Fibroblast of skin of scalp (primary cell): ENCODE data around the gene HEXIM1.
A peak's percentile ranks its signal among the peaks of the same experiment; 100 is the strongest.
"Not testable (repeated sequence)": the region's sequence is repeated elsewhere in the genome, so short reads cannot be mapped to it uniquely, and the experiment has no call there.

Experiments
- DNase-seq: peaks from one replicate; pipeline ENCODE4 v3.0.0-alpha.2; 2013

Gene HEXIM1

DNA sequence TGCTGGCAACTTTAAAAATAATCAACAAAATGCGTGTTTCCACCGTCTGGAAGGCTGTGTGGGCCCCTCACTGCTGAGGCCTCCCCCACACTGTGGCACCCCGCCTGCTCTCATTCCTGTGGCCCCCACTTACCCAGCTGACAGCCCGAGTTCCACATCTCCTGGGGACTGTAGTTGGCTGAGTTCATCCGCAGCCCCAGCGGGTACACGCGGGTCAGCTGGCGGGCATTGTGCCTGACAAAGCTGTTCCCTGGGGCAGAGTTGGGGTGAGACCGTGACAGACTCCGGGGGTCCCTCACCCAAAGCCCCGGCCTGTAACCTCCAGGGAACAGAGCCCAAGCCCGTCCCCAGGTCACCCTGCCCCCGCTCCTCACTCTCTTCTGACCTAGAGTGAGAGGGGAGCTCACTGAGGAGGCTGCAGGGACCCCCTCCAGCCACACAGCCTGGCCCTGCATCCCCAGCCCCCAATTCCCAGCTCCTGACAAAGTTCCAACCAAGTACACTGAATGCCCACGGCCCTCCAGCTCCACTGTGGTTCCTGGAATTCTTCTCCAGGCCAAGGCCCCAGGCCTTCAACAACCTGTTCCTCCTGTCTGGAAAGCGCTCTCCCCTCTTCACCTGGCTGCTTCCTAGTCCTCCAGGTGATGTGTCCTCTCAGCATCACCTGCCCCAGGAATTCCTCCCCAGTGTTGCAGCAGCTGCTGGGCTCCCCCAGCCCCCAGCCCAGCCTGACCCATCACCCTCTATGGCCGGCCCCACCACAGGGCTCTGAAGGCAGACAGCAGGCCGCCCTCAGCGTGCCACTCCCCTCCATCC is 34.0 kb upstream of the HEXIM1 start:
- no peak for DNase-seq

GRCh38 chr17:45115015-45115625 is 33.2 kb upstream of the HEXIM1 start:
- DNase-seq: no peak

GRCh38 chr17:45115871-45116270 is 32.4 kb upstream of the HEXIM1 start:
- DNase-seq: peak; percentile 58

GRCh38 chr17:45116434-45117016 is 31.8 kb upstream of the HEXIM1 start:
- no peak for DNase-seq

- DNase-seq: no peak
Observed at GRCh38 chr17:45117334-45117733, 30.9 kb upstream of the HEXIM1 start.

- no peak for DNase-seq
Observed at GRCh38 chr17:45117848-45118646, 30.2 kb upstream of the HEXIM1 start.

- no peak for DNase-seq
Observed at GRCh38 chr17:45118691-45119090, 29.6 kb upstream of the HEXIM1 start.

DNA sequence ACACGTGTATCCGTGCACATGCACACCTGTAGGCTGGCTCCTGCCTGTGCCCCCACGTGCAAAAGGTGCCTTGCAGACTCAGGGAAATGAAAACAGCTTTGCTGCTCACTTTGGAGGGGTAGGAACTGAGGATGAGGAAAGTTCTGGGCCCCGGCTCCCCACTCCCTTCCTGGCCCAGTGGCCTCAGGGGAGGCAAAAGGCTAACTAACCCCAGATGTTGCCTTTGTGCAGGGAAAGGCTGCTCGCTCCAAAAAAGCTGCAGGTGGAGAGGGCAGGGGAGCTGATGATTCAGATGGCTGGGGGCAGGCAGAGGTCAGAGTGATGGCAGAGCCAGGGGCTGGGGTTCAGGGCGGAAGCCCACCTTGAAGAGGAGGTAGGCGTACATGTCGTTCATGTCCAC is 28.3 kb upstream of the HEXIM1 start:
- DNase-seq: no peak

DNA sequence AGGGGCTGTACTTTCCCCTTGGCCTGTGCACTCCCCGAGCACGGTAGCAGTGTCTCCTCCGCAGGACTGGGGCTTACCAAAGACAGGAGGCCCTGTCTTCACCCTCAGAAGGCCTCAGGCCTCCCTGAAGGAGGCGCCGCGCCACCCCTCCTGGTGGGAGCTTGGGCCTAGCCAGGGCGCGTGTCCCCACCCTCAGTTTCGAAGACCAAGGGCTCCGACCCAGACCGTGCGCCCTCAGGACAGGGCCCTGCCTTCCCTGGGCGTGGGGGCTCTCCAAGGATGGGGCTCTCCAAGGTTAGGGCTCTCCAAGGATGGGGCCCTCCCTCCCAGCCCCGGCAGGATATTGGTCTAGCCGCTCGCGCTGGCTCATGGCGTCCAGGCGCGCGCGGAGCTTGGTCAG is 27.7 kb upstream of the HEXIM1 start:
- no peak for DNase-seq

GRCh38 chr17:45121055-45121454 is 27.2 kb upstream of the HEXIM1 start:
- no peak for DNase-seq

DNA sequence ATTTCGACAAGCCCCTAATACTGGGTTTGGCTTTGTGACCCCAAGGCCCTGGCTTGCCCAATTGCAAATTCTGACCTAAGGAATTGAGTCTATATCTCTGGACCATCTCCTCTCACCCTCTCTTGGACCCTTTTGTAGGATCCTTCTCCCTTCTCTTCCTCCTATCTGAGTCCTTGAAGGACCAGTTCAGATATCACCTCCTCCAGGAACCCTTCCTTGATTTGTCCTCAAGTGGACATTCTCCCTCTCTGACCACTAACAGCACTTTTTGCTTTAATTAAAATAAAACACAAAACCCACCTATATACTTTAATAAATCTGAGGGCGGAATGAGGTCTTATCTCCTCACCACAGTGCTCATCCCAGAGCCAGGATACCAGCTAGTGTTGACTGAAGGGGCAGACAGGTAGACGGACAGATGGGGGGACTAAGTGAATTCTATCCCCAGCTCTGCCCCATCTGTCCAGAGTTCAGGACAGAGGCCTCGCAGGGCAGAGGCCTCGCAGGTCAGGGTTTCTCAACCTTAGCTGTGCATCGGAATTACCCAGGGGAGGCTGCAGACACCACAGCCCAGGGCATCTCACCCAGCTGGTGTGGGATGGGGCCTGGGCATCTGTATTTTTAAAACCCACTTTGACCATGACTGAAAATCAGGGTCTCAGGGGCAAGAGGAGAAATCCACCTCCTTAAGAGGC is 25.1 kb upstream of the HEXIM1 start:
- DNase-seq: no peak

DNA sequence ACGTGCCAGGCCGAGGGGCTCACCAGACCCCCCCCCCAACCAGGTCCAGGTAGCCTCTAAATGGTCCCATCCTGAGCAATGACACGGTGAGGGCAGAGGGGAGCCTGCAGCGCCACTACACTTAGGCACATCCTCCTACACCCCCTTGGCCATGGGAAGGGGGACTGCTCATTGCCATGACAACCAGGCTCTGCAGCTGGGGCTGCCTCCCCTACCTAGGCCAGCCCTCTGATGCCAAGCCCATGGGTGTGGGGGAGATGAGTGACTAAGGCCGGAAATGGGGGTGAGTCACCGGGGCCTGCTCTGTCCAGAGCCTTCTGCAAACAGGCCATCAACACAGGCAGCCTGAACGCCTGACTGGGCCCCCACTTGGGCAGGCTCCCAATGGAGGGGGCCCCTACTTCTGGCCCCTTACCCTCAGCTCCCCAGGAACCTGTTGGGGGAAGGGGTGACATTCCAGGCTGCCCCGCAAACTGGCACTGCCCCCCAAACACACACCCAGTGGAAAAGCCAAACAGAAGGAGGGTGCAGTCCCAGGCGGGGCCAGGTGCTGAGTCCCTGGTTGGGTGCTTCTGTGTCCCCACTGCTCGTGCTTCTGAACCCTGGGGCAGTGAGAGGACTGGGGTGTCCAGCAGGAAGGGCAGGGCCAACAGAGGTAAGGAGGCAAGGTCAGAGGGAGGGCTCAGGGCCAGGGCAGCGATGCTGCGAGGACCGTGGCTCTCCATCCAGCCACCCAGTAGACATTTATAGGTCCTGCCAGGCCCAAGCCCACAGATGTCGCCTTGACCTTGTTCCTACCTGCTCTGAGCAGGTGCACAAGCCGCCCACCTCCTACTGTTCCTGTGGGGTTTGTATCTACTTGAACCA is 24.1 kb upstream of the HEXIM1 start:
- peak; percentile 85 for DNase-seq

- not testable (repeated sequence) for DNase-seq
Observed at GRCh38 chr17:45124797-45125122, 23.5 kb upstream of the HEXIM1 start.

DNA sequence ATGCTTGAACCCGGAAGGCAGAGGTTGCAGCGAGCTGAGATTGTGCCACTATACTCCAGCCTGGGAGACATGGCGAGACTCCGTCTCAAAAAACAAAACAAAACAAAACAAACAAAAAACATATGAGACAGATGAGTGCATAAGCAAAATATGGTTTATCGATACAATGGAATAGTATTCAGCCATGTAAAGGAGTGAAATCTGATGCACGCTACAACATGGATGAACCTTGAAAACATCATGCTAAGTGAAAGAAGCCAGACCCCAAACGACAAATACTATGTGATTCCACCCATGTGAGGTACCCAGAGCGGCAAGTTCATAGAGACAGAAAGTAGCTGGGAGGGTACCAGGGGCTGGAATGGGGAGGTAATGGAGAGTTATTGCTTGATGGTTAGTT is 22.8 kb upstream of the HEXIM1 start:
- DNase-seq: no peak

DNA sequence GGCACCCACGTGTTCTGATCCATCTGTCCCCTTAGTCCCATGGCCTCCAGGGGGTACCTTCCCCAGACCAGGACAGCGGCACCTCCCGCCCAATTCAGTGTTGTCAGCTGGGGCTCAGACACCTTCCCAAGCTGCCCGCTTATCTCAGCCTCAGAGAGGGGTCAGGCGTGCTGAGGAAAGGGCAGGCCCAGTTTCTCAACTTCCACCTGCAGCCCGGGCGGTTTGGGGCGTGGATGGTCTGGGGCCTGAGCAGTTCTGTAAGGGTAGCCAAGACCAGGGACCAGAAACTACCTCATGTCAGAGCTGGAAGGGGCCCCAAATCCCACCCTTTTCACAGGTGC is 21.1 kb upstream of the HEXIM1 start:
- DNase-seq: no peak

DNA sequence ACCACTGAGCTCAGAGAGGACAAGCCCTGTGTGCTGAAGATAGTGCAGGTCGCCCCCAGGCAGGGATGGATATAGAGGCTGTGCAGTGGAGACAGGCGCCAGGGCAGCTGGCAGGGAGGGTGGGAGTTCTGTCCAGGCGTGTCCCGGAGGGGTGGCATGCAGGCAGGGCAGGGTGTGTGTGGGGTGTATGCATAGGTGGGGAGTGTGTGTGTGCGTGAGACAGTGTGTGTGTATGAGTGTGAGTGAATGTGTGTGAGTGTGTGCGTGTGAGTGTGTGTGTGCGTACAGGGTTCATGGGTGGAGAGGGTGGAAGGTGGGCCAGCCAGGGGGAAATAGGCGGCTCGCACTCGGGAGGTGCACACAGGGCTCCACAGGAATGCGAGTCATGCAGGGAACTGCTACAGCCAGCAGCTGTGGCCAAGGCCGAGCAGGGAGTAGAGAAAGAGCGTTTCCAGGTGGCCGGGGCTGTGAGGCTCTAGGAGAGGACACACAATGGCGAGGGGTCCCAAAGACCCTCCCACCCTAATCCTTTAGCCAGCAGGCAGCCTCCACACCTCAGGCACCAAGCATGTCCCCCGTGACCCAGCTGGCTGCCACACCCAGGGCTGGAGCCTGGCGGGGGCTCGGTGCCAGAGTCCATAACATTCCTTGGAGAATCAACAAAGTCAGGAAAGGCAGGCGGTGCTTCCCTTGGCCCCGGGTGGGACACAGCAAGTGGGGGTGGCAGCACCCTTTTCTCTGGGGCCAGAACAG is 20.6 kb upstream of the HEXIM1 start:
- peak; percentile 41 for DNase-seq

DNA sequence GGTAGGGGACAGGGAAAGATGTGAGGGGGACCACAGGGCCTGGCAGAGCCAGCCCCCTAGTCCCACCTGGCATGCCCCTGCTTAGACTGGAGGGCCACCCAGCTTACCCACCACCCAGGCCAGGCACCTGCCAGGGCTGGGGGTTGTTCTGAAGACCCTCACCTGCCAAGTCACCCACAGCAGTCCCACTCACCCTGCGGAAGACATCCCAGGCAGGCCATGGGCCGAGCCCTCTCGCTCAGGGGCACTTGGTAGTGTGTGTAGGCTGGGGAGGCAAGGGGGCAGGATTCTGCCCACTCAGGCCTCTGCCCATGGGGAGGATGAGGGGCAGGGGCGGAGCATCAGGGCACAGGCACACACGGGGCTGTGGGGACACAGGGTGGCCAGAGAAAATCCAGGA is 19.9 kb upstream of the HEXIM1 start:
- no peak for DNase-seq

DNA sequence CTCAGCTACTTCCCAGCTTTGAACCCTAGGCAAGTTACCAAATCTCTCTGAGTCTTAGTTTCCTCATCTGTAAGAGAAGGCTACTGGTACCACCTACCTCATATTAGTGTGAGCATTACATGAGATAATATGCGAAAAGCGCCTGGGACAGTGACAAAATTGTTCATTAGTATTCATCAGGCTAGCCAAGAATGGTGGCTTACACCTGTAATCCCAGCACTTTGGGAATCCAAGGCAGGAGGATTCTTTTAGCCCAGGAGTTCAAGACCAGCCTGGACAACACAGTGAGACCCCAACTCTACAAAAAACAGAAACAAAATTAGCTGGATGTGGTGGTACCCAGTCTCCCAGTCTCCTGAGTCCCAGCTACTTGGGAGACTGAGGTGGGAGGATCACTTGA is 19.3 kb upstream of the HEXIM1 start:
- no peak for DNase-seq

GRCh38 chr17:45129426-45129939 is 18.8 kb upstream of the HEXIM1 start:
- peak; percentile 53 for DNase-seq

DNA sequence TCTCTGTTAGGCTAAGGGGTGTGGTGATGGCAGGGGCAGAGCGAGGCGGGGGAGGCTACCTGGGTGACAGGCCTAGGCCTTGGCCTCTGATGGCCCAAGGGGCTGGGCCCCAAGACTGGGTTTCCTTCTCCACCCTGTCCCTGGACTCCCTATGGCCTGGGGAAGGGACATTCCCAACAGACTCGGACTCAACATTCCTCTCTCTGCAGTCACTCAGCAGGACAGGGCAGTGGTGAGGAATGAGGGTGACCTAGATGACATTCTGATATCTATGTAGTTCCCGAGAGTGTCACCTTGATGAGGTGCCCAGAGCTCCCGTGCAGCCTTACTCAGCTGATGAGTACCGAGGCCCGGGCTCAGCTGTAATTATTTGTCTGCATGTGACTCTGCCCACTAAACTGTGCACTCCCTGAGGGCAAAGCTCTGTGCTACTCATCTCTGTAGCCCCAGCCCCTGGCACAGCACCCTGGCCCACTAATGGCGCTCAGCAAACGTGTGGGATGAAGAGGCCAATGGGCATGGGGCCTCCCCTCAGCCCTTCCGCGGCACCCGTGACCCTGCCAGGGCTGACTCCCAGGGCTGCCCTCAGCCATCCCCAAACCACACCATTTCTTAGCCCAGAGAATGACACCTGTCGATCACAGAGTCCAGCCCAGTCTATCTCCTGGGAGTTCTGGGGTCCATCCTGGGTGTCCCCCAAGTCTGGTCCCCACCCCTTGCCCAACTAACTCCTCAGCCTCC is 18.2 kb upstream of the HEXIM1 start:
- no peak for DNase-seq
